ENCODE measurements around the gene MAML2. TPM values are rescaled to one million over a fixed set of nuclear protein-coding genes. Genes with fewer than 3 reads are reported as not detected.

Gene MAML2
- total and polyA plus RNA-seq, 2 experiments from 2014 or later: 4.7 to 15.3 TPM

- H3K36me3 ChIP-seq (replicated peaks; ENCODE audit: insufficient read depth, low read depth): no peaks in the 10 kb centered on the region
- H3K79me2 ChIP-seq: peaks cover 60% of the 10 kb centered on the region
- no peak overlapping the region for H3K4me3 ChIP-seq
- peaks cover 49% of the 10 kb centered on the region for H3K4me1 ChIP-seq (ENCODE audit: insufficient read depth)
- peak overlapping the region; percentile 75 for H3K27ac ChIP-seq
- no peaks in the 10 kb centered on the region for H4K20me1 ChIP-seq (ENCODE audit: insufficient read depth, poor library complexity, severe bottlenecking)
- no peaks in the 10 kb centered on the region for H3K27me3 ChIP-seq
- H3K9me3 ChIP-seq (ENCODE audit: low read depth): no peaks in the 10 kb centered on the region
- H2AFZ ChIP-seq: no peak overlapping the region
- DNase-seq (ENCODE audit: low spot score): no peak
- H3K9me2 ChIP-seq (replicated peaks; ENCODE audit: insufficient read depth): no peaks in the 10 kb centered on the region
- no peak for TF ChIP-seq CTCF (IDR thresholded peaks at IDR 0.05; ENCODE audit: poor library complexity)
- no peak for TF ChIP-seq EZH2phosphoT487 (IDR thresholded peaks at IDR 0.05; ENCODE audit: low read depth, severe bottlenecking, unreplicated experiment)
- no peak for TF ChIP-seq EZH2 (IDR thresholded peaks at IDR 0.05; ENCODE audit: borderline replicate concordance)
- peak overlapping the region; percentile 42 for H3K4me2 ChIP-seq
These were observed 65.3 kb downstream of the MAML2 start for GRCh38 chr11:96277696-96278038.

GRCh38 chr11:96276836-96277235 is 66.2 kb downstream of the MAML2 start:
- Histone ChIP-seq H3K36me3 (replicated peaks; ENCODE audit: insufficient read depth, low read depth) (no peaks in the 10 kb centered on the region), H3K4me2 (peak overlapping the region; percentile 17), H3K9me3 (ENCODE audit: low read depth) (no peaks in the 10 kb centered on the region), H2AFZ (no peak overlapping the region), H3K79me2 (peaks cover 58% of the 10 kb centered on the region), H3K4me3 (no peak overlapping the region), H3K9me2 (replicated peaks; ENCODE audit: insufficient read depth) (no peaks in the 10 kb centered on the region), H3K4me1 (ENCODE audit: insufficient read depth) (peaks cover 50% of the 10 kb centered on the region), H4K20me1 (ENCODE audit: insufficient read depth, poor library complexity, severe bottlenecking) (no peaks in the 10 kb centered on the region), H3K27ac (peak overlapping the region; percentile 73), H3K27me3 (no peaks in the 10 kb centered on the region)
- 51% methylated on average over 5 of the region's 5 CpGs for WGBS (ENCODE audit: low lambda C conversion rate, missing lambda C conversion rate)
- DNase-seq (ENCODE audit: low spot score): peak; percentile 33
- TF ChIP-seq EZH2 (IDR thresholded peaks at IDR 0.05; ENCODE audit: borderline replicate concordance) (no peak), CTCF (IDR thresholded peaks at IDR 0.05; ENCODE audit: poor library complexity) (no peak), EZH2phosphoT487 (IDR thresholded peaks at IDR 0.05; ENCODE audit: low read depth, severe bottlenecking, unreplicated experiment) (no peak)

- Histone ChIP-seq H3K9me2 (replicated peaks; ENCODE audit: insufficient read depth) (no peaks in the 10 kb centered on the region), H3K79me2 (peaks cover 56% of the 10 kb centered on the region), H3K9me3 (ENCODE audit: low read depth) (no peaks in the 10 kb centered on the region), H3K27ac (peak overlapping the region; percentile 73), H3K36me3 (replicated peaks; ENCODE audit: insufficient read depth, low read depth) (no peaks in the 10 kb centered on the region), H3K4me2 (peak overlapping the region; percentile 17), H2AFZ (no peak overlapping the region), H3K4me1 (ENCODE audit: insufficient read depth) (peaks cover 50% of the 10 kb centered on the region), H3K27me3 (no peaks in the 10 kb centered on the region), H3K4me3 (no peak overlapping the region), H4K20me1 (ENCODE audit: insufficient read depth, poor library complexity, severe bottlenecking) (no peaks in the 10 kb centered on the region)
- no peak for TF ChIP-seq EZH2phosphoT487 (IDR thresholded peaks at IDR 0.05; ENCODE audit: low read depth, severe bottlenecking, unreplicated experiment)
- TF ChIP-seq CTCF (IDR thresholded peaks at IDR 0.05; ENCODE audit: poor library complexity): no peak
- TF ChIP-seq EZH2 (IDR thresholded peaks at IDR 0.05; ENCODE audit: borderline replicate concordance): no peak
- peak; percentile 24 for DNase-seq (ENCODE audit: low spot score)
- WGBS (ENCODE audit: low lambda C conversion rate, missing lambda C conversion rate): 69% methylated on average over 5 of the region's 5 CpGs
These were observed 67.0 kb downstream of the MAML2 start for GRCh38 chr11:96275801-96276594.

All from hepatocyte (in vitro differentiated cells).